Parathyroid adenoma (tissue), 2 donors: ENCODE results near the gene HLCS.

Experiments used
- H2AFZ ChIP-seq: fragments of 300-600 bp; sonication (generic); one replicate; pipeline ENCODE4 v1.7.0; 2017; ENCODE audit warnings: antibody characterized with exemption, mild to moderate bottlenecking
- H3K27ac ChIP-seq: fragments of 300-600 bp; sonication (generic); one replicate; pipeline ENCODE4 v1.7.0; 2017
- H3K27me3 ChIP-seq: fragments of 300-600 bp; sonication (generic); one replicate; pipeline ENCODE4 v1.7.0; 2017; ENCODE audit warnings: low read length; ENCODE audit not compliant: control insufficient read depth, insufficient read depth
- H3K36me3 ChIP-seq: fragments of 300-600 bp; sonication (generic); one replicate; pipeline ENCODE4 v1.7.0; 2017; ENCODE audit warnings: low read length; ENCODE audit not compliant: control insufficient read depth, insufficient read depth
- H3K4me1 ChIP-seq: fragments of 300-600 bp; sonication (generic); one replicate; pipeline ENCODE4 v1.7.0; 2017; ENCODE audit warnings: control low read depth
- H3K4me2 ChIP-seq: fragments of 300-600 bp; sonication (generic); one replicate; pipeline ENCODE4 v1.7.0; 2017; ENCODE audit warnings: low read length
- H3K4me3 ChIP-seq: fragments of 300-600 bp; sonication (generic); one replicate; pipeline ENCODE4 v1.7.0; 2017; ENCODE audit warnings: low read depth, low read length
- H3K79me2 ChIP-seq: fragments of 300-600 bp; sonication (generic); one replicate; pipeline ENCODE4 v1.7.0; 2017; ENCODE audit warnings: control low read depth
- H3K9ac ChIP-seq: fragments of 300-600 bp; sonication (generic); one replicate; pipeline ENCODE4 v1.7.0; 2017; ENCODE audit warnings: mild to moderate bottlenecking
- H3K9me3 ChIP-seq: fragments of 300-600 bp; sonication (generic); one replicate; pipeline ENCODE4 v1.7.0; 2017; ENCODE audit warnings: low read length; ENCODE audit not compliant: control insufficient read depth
- TF ChIP-seq, protein P1 (sequence below): fragments of 300-600 bp; sonication (generic); IDR thresholded peaks from one replicate; pipeline ENCODE4 v1.7.0; 2017; ENCODE audit warnings: antibody characterized with exemption, mild to moderate bottlenecking
- donor health status: primary hyperparathyroidism.

HLCS gene

DNA sequence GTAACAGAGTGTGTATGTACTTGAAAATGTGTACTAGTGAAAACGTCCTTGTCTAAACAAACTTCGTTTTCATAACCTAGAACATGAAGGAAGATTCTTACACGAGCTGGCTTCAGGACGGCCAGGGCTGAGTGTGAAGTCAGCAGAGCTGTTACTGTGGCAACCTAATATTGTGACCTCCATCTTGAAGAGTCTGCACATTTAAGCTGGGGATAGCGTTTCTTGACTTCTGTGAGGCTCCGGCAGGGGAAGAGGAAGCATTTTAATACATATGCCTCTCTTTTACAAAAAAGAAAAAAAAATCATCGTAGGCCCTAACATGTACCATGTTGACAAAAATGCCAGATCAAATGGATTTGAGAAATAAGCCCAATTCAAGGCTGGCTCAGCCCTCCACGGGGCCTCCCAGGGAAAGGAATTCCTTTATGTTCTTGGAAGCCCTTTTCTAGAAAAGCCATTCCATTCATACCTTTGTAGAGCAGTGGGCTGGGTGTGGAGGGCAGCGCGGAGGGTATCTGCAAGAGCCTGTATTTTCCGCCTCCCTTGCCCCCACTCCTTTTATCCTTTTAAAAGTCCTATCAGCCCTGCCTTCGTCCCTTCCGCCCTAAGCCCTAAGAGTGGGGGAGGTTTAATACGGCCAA, 216.4 kb downstream of the HLCS start:
- Histone ChIP-seq H3K4me1 (no peaks in the 10 kb centered on the region), H3K27me3 (no peaks in the 10 kb centered on the region), H3K4me2 (no peak overlapping the region), H3K4me3 (no peak overlapping the region), H3K36me3 (no peaks in the 10 kb centered on the region), H3K27ac (no peak overlapping the region), H3K9me3 (no peaks in the 10 kb centered on the region), H3K9ac (no peak overlapping the region), H2AFZ (no peak overlapping the region), H3K79me2 (no peaks in the 10 kb centered on the region)
- TF ChIP-seq, protein P1, sequence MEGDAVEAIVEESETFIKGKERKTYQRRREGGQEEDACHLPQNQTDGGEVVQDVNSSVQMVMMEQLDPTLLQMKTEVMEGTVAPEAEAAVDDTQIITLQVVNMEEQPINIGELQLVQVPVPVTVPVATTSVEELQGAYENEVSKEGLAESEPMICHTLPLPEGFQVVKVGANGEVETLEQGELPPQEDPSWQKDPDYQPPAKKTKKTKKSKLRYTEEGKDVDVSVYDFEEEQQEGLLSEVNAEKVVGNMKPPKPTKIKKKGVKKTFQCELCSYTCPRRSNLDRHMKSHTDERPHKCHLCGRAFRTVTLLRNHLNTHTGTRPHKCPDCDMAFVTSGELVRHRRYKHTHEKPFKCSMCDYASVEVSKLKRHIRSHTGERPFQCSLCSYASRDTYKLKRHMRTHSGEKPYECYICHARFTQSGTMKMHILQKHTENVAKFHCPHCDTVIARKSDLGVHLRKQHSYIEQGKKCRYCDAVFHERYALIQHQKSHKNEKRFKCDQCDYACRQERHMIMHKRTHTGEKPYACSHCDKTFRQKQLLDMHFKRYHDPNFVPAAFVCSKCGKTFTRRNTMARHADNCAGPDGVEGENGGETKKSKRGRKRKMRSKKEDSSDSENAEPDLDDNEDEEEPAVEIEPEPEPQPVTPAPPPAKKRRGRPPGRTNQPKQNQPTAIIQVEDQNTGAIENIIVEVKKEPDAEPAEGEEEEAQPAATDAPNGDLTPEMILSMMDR, result no peak

DNA sequence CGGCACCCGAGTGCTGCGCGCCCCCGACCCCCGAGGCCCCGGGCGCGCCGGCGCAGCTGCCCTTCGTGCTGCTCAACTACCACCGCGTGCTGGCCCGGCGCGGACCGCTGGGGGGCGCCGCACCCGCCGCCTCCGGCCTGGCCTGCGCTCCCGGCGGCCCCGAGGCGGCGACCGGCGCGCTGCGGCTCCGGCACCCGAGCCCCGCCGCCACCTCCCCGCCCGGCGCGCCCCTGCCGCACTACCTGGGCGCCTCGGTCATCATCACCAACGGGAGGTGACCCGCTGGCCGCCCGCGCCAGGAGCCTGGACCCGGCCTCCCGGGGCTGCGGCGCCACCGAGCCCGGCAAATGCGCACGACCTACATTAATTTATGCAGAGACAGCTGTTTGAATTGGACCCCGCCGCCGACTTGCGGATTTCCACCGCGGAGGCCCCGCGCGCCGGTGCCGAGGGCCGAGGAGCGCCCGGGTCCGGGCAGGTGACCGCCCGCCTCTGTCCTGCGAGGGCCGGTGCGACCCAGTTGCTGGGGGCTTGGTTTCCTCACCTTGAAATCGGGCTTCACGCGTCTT, 218.6 kb downstream of the HLCS start:
- no peak overlapping the region for H3K4me2 ChIP-seq
- no peaks in the 10 kb centered on the region for H3K27me3 ChIP-seq
- no peaks in the 10 kb centered on the region for H3K36me3 ChIP-seq
- no peak overlapping the region for H3K27ac ChIP-seq
- no peaks in the 10 kb centered on the region for H3K9me3 ChIP-seq
- TF ChIP-seq, protein P1, result no peak
- no peaks in the 10 kb centered on the region for H3K79me2 ChIP-seq
- no peak overlapping the region for H3K4me3 ChIP-seq
- H3K9ac ChIP-seq, result no peak overlapping the region
- no peak overlapping the region for H2AFZ ChIP-seq
- no peaks in the 10 kb centered on the region for H3K4me1 ChIP-seq

DNA sequence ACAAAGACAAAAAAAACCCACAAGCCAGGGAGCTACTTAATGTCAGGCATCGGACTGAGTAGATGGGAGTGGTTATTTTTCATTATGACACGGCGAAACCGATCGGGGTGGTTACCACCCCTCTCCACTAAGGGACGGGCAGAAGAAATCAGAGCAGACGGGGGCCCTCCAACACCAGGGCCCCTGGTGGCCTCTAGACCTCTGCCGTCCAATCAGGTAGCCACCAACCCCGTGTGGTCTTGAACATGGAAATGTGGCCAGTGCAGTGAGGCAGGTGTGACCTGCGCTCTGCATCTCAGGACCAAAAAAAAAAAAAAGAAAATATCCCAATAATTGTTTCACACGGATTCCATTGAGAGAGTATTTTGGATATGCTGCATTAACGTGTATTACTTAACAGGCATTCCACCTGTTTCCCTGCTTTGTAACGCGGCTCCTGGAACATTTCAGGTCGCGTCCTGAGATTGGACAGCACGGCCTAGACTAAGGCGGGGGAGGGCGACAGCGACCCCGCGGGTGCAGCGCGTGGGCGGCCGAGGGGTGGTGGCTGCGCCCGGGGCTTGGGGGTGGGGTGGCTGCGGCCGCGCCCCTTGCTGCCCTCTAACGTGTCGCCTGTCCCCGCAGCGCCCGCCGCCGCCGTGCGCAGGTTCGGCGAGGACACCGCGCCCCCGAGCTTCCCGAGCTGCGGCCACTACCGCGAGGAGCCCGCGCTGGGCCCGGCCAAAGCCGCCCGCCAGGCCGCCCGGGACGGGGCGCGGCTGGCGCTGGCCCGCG, 219.2 kb downstream of the HLCS start:
- Histone ChIP-seq H3K27ac (no peak overlapping the region), H2AFZ (no peak overlapping the region), H3K36me3 (no peaks in the 10 kb centered on the region), H3K9me3 (no peaks in the 10 kb centered on the region), H3K9ac (no peak overlapping the region), H3K4me1 (no peaks in the 10 kb centered on the region), H3K27me3 (no peaks in the 10 kb centered on the region), H3K4me2 (no peak overlapping the region), H3K4me3 (no peak overlapping the region), H3K79me2 (no peaks in the 10 kb centered on the region)
- TF ChIP-seq, protein P1, result no peak

DNA sequence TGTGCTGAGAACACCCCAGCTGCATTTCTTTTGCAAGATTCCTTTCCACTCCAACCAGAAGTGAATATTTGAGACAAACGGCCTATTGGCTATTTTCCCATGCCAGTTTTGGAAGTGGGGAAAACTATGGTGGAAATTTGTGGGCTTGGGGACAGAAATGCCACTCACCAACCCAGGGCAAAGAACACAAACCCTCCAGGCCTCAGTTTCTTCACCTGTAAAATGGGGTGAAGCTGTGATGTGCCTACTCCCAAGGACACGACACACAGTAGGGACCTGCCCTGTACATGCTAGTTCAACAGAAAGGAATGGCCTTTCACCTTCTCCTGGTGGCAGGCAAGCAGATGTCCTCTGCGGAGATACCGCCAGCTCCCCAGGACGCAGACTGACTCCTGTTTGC, 221.0 kb downstream of the HLCS start:
- H3K27ac ChIP-seq, result no peak overlapping the region
- H3K36me3 ChIP-seq, result no peaks in the 10 kb centered on the region
- H3K9me3 ChIP-seq, result no peaks in the 10 kb centered on the region
- no peaks in the 10 kb centered on the region for H3K79me2 ChIP-seq
- no peak overlapping the region for H3K4me2 ChIP-seq
- H3K4me1 ChIP-seq, result no peaks in the 10 kb centered on the region
- no peak overlapping the region for H3K9ac ChIP-seq
- H3K27me3 ChIP-seq, result no peaks in the 10 kb centered on the region
- H2AFZ ChIP-seq, result no peak overlapping the region
- H3K4me3 ChIP-seq, result no peak overlapping the region
- TF ChIP-seq, protein P1, result no peak
